Endodermal cell (in vitro differentiated cells): Measurements from ENCODE around the gene CDC42BPB. TPM values are rescaled to one million over a fixed set of nuclear protein-coding genes. Genes with fewer than 3 reads are reported as not detected.

Experiments used
- DNase-seq: peaks from one replicate; pipeline ENCODE4 v3.0.0-alpha.2; 2017
- H3K27ac ChIP-seq: 2 replicates; pipeline ENCODE4 v1.5.1; 2013; ENCODE audit warnings: mild to moderate bottlenecking, low read depth, low read length, moderate library complexity
- H3K27me3 ChIP-seq: 2 replicates; pipeline ENCODE4 v1.6.1; 2013; ENCODE audit warnings: mild to moderate bottlenecking, low read length, moderate library complexity; ENCODE audit not compliant: insufficient read depth, control insufficient read depth, poor library complexity, severe bottlenecking
- H3K36me3 ChIP-seq: 2 replicates; pipeline ENCODE4 v1.7.0; 2013; ENCODE audit warnings: mild to moderate bottlenecking, low read length, moderate library complexity; ENCODE audit not compliant: control insufficient read depth, insufficient read depth
- H3K4me1 ChIP-seq: one replicate; pipeline ENCODE4 v1.7.0; 2013; ENCODE audit warnings: low read length; ENCODE audit not compliant: control insufficient read depth, insufficient read depth
- H3K4me3 ChIP-seq: 2 replicates; pipeline ENCODE4 v1.5.1; 2013; ENCODE audit warnings: mild to moderate bottlenecking, low read length, moderate library complexity
- H3K9ac ChIP-seq: 2 replicates; pipeline ENCODE4 v1.6.1; 2013; ENCODE audit warnings: mild to moderate bottlenecking, low read length, moderate library complexity; ENCODE audit not compliant: poor library complexity, severe bottlenecking; ENCODE audit errors: extremely low read depth
- H3K9me3 ChIP-seq: 2 replicates; pipeline ENCODE4 v1.6.1; 2013; ENCODE audit warnings: mild to moderate bottlenecking, low read length, moderate library complexity; ENCODE audit not compliant: control insufficient read depth
- H3K27ac Mint-ChIP-seq: 2 replicates; pipeline ENCODE4 v1.8.0; 2020; ENCODE audit warnings: mixed read lengths
- H3K27me3 Mint-ChIP-seq: 2 replicates; pipeline ENCODE4 v1.8.0; 2021; ENCODE audit warnings: mild to moderate bottlenecking, mixed read lengths; ENCODE audit not compliant: insufficient read depth
- H3K36me3 Mint-ChIP-seq: 2 replicates; pipeline ENCODE4 v1.8.0; 2020; ENCODE audit warnings: low read depth, mixed read lengths
- H3K4me1 Mint-ChIP-seq: 2 replicates; pipeline ENCODE4 v1.8.0; 2020; ENCODE audit warnings: mixed read lengths
- H3K4me3 Mint-ChIP-seq: 2 replicates; pipeline ENCODE4 v1.8.0; 2020; ENCODE audit warnings: mild to moderate bottlenecking, moderate library complexity, mixed read lengths
- H3K9me3 Mint-ChIP-seq: 2 replicates; pipeline ENCODE4 v1.8.0; 2020; ENCODE audit warnings: mild to moderate bottlenecking, mixed read lengths
- CTCF ChIP-seq: fragments of 200-600 bp; sonication (generic); conservative IDR thresholded peaks from 2 replicates; pipeline ENCODE4 v1.5.0; 2021; ENCODE audit warnings: antibody characterized with exemption, mild to moderate bottlenecking
- WGBS, 2 experiments: methylation state at CpG; one replicate each; pipeline versions ENCODE4 v1.1.5 to v1.1.7; 2013; ENCODE audit warnings: missing lambda C conversion rate in 2 of 2, mixed read lengths in 1 of 2; ENCODE audit not compliant: insufficient coverage in 1 of 2, insufficient read length in 1 of 2; 5-methylcytosine and 5-hydroxymethylcytosine counted together
- total RNA-seq, 2 donors: library from RNA; stranded (reverse); fragmentation: NEBNext Ultra II Directional in 1 of 2; extraction: Animal tissue kit (Norgen Biotek cat#: 25700) in 1 of 2; gene quantifications; 2 replicates in 1 of 2; 3 replicates in 1 of 2; pipeline ENCODE4 v1.2.1, GENCODE V29; 2021

The CDC42BPB gene
- total RNA-seq, 2 donors from 2014 or later, result 120 to 123 TPM

GRCh38 chr14:103074729-103075367 is 17.5 kb upstream of the CDC42BPB start:
- H3K4me3 Mint-ChIP-seq, result peak overlapping the region; percentile 46
- H3K4me3 ChIP-seq, result no peak overlapping the region
- H3K9me3 Mint-ChIP-seq, result no peaks in the 10 kb centered on the region
- no peaks in the 10 kb centered on the region for H3K4me1 Mint-ChIP-seq
- H3K36me3 ChIP-seq, result no peaks in the 10 kb centered on the region
- H3K27ac ChIP-seq, result no peak overlapping the region
- WGBS, 2 experiments, result 58 to 60% methylated on average over 16 to 21 of the region's 21 CpGs
- no peaks in the 10 kb centered on the region for H3K9me3 ChIP-seq
- TF ChIP-seq CTCF, result no peak
- H3K27me3 Mint-ChIP-seq, result peaks cover 6% of the 10 kb centered on the region
- no peaks in the 10 kb centered on the region for H3K4me1 ChIP-seq
- no peak overlapping the region for H3K9ac ChIP-seq
- no peaks in the 10 kb centered on the region for H3K36me3 Mint-ChIP-seq
- peaks cover 4% of the 10 kb centered on the region for H3K27me3 ChIP-seq
- peak; percentile 79 for DNase-seq
- H3K27ac Mint-ChIP-seq, result no peak overlapping the region

DNA sequence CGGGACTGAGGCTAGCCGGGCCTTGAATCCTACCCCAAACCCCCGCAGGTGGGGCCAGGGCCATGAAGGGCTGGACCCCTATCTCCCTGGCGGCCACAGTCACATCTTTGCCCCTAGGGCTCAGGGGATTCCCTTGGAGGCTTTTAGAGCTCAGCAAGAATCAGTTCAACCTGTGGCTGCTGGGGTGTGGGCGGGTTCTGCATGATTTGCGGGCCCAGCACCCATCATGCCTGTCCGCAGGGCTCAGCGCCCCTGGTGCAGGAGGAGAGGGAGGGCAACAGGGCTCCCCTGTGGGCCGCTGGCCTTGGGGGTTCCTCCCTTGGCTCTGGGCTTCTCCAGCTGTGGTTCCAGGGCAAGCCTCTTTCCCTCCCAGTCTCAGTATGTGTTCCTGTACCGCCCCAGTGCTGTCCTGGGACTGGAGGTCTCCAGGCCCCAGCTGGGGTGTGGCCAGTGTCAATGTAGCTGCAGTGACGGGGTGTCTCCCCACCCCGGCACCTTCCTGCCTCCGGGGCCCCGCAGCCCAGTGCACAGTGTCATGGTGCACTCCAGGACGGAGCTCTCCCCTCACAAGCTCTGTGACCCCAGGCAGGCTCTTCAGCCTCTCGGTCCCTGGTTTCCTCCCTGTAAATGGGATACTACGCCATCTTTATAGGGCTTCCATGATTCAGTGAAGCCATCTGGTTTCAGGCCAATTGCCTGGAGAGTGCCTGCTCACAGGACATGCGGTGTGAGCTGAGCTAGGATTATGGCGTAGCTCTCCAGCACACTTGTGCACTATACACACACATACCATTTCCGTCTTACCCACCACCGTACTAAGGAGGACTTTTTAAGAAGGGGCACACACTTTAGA is 16.8 kb upstream of the CDC42BPB start:
- Histone ChIP-seq H3K36me3 (no peaks in the 10 kb centered on the region), H3K9me3 (no peaks in the 10 kb centered on the region), H3K27me3 (no peaks in the 10 kb centered on the region), H3K27ac (no peak overlapping the region), H3K4me3 (no peak overlapping the region), H3K4me1 (no peaks in the 10 kb centered on the region), H3K9ac (no peak overlapping the region)
- 83% methylated on average over 14 to 21 of the region's 21 CpGs for WGBS, 2 experiments
- DNase-seq, result peak; percentile 50
- Mint-ChIP-seq H3K36me3 (no peaks in the 10 kb centered on the region), H3K9me3 (no peaks in the 10 kb centered on the region), H3K27me3 (peaks cover 6% of the 10 kb centered on the region), H3K27ac (no peak overlapping the region), H3K4me3 (peak overlapping the region; percentile 46), H3K4me1 (no peaks in the 10 kb centered on the region)
- TF ChIP-seq CTCF, result no peak

DNA sequence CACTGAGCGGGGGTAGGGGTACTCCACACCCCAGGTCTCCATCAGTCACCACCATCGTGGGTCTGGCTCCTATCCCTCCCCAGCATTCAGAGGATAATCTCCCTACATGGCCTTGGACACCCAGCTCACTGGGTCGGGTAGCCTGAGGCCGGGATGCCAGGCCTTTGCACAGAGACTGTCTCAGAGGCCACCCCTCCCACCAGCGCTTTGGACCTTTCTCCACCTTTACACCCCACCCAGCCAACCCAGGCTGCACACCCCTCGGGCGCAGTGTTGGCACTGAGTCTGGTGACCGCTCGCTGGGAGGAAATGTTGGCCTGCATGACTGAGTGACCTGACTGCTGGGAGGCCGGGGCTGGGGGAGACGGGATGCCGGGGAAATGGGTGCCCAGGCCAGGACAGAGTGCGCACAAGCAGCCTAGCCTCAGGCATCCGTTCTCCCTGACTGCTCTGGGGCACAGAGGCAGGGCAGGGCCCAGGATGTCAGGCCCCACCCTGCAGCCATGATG is 16.1 kb upstream of the CDC42BPB start:
- Mint-ChIP-seq H3K36me3 (no peaks in the 10 kb centered on the region), H3K27ac (no peak overlapping the region), H3K27me3 (peaks cover 6% of the 10 kb centered on the region), H3K9me3 (no peaks in the 10 kb centered on the region), H3K4me1 (no peaks in the 10 kb centered on the region), H3K4me3 (no peak overlapping the region)
- no peak for TF ChIP-seq CTCF
- Histone ChIP-seq H3K9ac (no peak overlapping the region), H3K36me3 (no peaks in the 10 kb centered on the region), H3K27me3 (no peaks in the 10 kb centered on the region), H3K9me3 (no peaks in the 10 kb centered on the region), H3K4me1 (no peaks in the 10 kb centered on the region), H3K4me3 (no peak overlapping the region), H3K27ac (no peak overlapping the region)
- no peak for DNase-seq
- 93 to 95% methylated on average over 8 to 14 of the region's 14 CpGs for WGBS, 2 experiments
